IPS-NIHi7 (cell line): Measurements from ENCODE around the gene RNF213.
"Not testable (repeated sequence)": the region's sequence is repeated elsewhere in the genome, so short reads cannot be mapped to it uniquely, and the experiment has no call there.

Experiments used
- DNase-seq: peaks from one replicate; pipeline ENCODE4 v3.0.0; 2012; ENCODE audit warnings: mixed read lengths; ENCODE audit errors: extremely low spot score

The RNF213 gene

GRCh38 chr17:80252871-80253270 lies 7.8 kb upstream of the RNF213 start:
- DNase-seq = peak; percentile 90

GRCh38 chr17:80253631-80254395 lies 6.8 kb upstream of the RNF213 start:
- DNase-seq = no peak

GRCh38 chr17:80254396-80255251 lies 6.0 kb upstream of the RNF213 start:
- DNase-seq = no peak

- no peak for DNase-seq
Measured at GRCh38 chr17:80256034-80256350, 4.7 kb upstream of the RNF213 start.

- no peak for DNase-seq
Measured at GRCh38 chr17:80257716-80258213, 2.9 kb upstream of the RNF213 start.

DNA sequence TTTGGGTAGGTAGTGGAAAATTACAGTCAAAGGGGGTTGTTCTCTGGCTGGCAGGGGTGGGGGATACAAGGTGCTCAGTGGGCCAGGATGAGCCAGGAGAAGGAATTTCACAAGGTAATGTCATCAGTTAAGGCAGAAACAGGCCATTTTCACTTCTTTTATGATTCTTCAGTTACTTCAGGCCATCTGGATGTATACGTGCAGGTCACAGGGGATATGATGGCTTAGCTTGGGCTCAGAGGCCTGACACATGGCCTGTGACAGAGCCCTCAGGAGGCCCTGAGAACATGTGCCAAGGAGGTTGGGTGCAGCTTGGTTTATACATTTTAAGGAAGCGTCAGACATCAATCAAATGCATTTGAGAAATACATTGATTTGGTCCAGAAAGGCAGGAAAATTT lies 2.4 kb upstream of the RNF213 start:
- DNase-seq = not testable (repeated sequence)

DNA sequence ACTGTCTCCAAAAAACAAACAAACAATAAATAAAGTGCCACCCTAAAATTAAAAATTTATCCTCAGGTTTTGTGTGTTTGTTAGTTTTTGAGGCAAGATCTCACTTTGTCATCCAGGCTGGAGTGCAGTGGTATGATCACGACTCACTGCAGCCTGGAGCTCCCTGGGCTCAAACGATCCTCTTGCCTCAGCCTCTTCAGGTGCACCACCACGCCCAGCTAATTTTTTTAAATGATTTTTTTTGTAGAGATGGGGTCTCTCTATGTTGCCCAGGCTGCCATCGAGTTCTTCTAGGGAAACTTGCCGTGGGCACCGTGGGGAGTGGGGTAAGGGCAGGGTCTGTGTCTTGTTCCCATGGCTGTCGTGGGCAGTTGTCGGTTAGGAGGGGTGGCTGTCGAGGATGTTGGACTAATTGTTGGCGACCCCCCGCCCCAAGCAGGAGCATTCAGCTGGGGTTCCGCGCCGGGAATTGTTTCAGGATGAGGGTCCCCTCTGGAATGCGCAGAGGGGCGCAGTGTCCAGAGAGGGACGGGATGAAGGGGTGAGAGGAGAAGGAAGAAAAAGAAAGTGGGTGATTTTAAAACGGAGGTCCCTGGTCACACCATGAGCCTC lies 1.1 kb upstream of the RNF213 start:
- no peak for DNase-seq

GRCh38 chr17:80260069-80260535 lies 550 bp upstream of the RNF213 start:
- peak; percentile 93 for DNase-seq

GRCh38 chr17:80261159-80261894 lies 675 bp downstream of the RNF213 start:
- DNase-seq = peak; percentile 75

DNA sequence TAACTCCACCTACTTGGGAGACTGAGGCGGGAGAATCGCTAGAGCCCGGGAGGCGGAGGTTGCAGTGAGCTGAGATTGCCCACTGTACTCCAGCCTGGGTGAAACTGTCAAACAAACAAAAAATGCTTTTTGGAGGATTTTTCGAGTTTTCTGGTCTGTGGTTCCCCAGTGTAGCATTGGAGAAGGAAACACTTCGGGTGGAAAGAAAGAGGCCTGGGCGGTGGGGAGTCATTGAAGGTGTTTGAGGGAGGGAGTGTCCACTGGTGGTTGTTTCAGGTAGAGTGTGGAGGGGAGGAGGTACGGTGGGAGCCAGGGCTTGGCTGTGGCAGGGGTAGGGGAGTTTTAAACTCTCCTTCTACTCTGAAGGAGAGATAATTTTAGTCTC lies 1.2 kb downstream of the RNF213 start:
- no peak for DNase-seq

DNA sequence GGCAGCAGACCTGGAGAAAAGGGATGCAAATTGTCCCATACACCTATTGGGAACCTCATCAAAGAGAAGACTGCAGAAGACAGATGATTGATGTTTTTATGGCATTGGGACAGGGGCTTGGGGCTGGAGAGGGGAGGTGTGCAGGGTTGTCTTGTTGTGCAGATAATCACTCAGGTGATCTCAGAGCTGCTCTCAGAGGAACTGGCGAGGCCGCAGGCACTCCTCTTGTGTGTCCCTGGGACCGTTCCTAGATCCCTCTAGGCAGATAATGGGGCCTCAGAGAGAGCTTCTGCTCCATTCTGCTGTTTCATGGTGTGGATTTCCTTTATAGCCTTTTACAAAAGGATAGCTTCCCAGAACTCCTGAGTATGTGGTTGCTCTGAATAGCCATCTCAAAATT lies 1.6 kb downstream of the RNF213 start:
- no peak for DNase-seq

- DNase-seq = no peak
Measured at GRCh38 chr17:80262775-80263244, 2.2 kb downstream of the RNF213 start.

GRCh38 chr17:80263253-80264204 lies 2.9 kb downstream of the RNF213 start:
- no peak for DNase-seq

GRCh38 chr17:80264205-80265075 lies 3.8 kb downstream of the RNF213 start:
- DNase-seq = no peak

GRCh38 chr17:80265205-80266068 lies 4.8 kb downstream of the RNF213 start:
- DNase-seq = no peak

- DNase-seq = no peak
Measured at GRCh38 chr17:80267391-80267790, 6.7 kb downstream of the RNF213 start.

DNA sequence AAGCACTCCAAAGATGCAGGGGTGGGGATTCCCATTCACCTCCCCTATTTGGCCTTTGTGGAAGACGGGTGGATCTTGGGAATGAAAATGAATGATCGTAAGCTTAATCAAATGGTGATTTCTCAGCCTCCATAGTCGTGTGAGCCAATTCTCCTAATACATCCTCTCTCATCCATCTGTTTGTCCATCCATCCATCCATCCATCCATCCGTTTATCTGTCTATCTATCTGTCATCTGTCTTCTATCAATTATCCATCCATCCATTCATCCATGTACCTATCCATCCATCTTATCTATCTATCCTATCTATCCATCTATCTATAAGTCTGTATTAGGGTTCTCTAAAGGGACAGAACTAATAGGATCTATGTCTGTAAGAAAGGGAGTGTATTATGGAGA lies 7.8 kb downstream of the RNF213 start:
- DNase-seq = no peak

DNA sequence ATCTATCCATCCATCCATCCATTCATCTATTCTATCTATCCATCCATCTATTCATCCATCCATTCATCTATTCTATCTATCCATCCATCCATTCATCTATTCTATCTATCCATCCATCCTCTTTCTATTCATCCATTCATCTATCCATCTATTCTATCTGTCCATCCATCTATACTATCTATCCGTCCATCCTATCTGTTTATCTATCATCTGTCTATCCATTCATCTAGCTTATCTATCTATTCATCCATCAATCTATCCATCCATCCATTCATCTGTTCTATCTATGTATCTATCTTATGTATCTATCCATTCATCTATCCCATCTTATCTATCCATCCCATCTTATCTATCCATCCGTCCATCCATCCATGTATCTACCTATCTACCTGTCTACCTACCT lies 8.8 kb downstream of the RNF213 start:
- DNase-seq = no peak
